AG04449 (cell line): ENCODE data around the gene FGF1.

Experiments used
- CTCF ChIA-PET: fragments of 350-600 bp; formaldehyde crosslinking; extraction: SDS; loops from one replicate; lab custom pipeline; 2021; ENCODE audit warnings: antibody characterized with exemption; lab: Yijun Ruan, JAX
- POLR2A ChIA-PET: fragments of 400-600, 350-600 bp; formaldehyde crosslinking; extraction: SDS; loops from one replicate; lab custom pipeline; 2020; ENCODE audit warnings: antibody characterized with exemption, inconsistent platforms; lab: Yijun Ruan, JAX
- DNase-seq: peaks from one replicate; pipeline ENCODE4 v3.0.0-alpha.2; 2010; ENCODE audit warnings: low read depth, low spot score
- H3K4me3 ChIP-seq: 2 replicates; pipeline ENCODE4 v1.5.1; 2011; ENCODE audit warnings: low read depth, mild to moderate bottlenecking, control low read depth, low read length
- CTCF ChIP-seq: IDR thresholded peaks from one replicate; pipeline ENCODE4 v1.5.1; 2011; ENCODE audit warnings: mild to moderate bottlenecking, moderate library complexity, low read length, control low read depth, inconsistent platforms; ENCODE audit not compliant: insufficient read depth; ENCODE audit errors: missing control alignments

FGF1 gene

GRCh38 chr5:142592365-142592764 lies 93.5 kb downstream of the FGF1 start:
- ChIA-PET POLR2A (no interaction called here), CTCF (interaction anchor here (1.9 kb wide), 1 partner anchor 120 kb away, joined by 5 read pairs; no protein-coding TSS in a partner anchor)
- no peak for TF ChIP-seq CTCF
- DNase-seq: no peak
- no peak overlapping the region for H3K4me3 ChIP-seq

- POLR2A ChIA-PET: no interaction called here
- no peak for DNase-seq
Observed at GRCh38 chr5:142590451-142591231, 95.2 kb downstream of the FGF1 start.

GRCh38 chr5:142589720-142590119 lies 96.2 kb downstream of the FGF1 start:
- ChIA-PET CTCF (interaction anchor here (0.6 to 1.9 kb wide), 6 partner anchors 9 to 124 kb away, joined by 3 to 9 read pairs (median 6); no protein-coding TSS in a partner anchor), POLR2A (no interaction called here)
- no peak for TF ChIP-seq CTCF
- H3K4me3 ChIP-seq: no peak overlapping the region
- no peak for DNase-seq

More at GRCh38 chr5:142590451-142591231, 95.2 kb downstream of the FGF1 start:
- TF ChIP-seq CTCF: no peak
- CTCF ChIA-PET: interaction anchor here (1.4 to 1.9 kb wide), 3 partner anchors 8 to 123 kb away, joined by 5 to 9 read pairs (median 7); no protein-coding TSS in a partner anchor
- no peak overlapping the region for H3K4me3 ChIP-seq

- ChIA-PET POLR2A (no interaction called here), CTCF (interaction anchor here (0.7 to 3.6 kb wide), 19 partner anchors 9 to 573 kb away, joined by 3 to 30 read pairs (median 5); no protein-coding TSS in a partner anchor)
- no peak overlapping the region for H3K4me3 ChIP-seq
- peak; percentile 51 for TF ChIP-seq CTCF
- DNase-seq: no peak
Observed at GRCh38 chr5:142587354-142587965, 98.4 kb downstream of the FGF1 start.

GRCh38 chr5:142586552-142586951 lies 99.3 kb downstream of the FGF1 start:
- H3K4me3 ChIP-seq: no peak overlapping the region
- CTCF ChIA-PET: interaction anchor here (0.8 to 3.6 kb wide), 16 partner anchors 8 to 572 kb away, joined by 3 to 30 read pairs (median 5); no protein-coding TSS in a partner anchor
- POLR2A ChIA-PET: no interaction called here
- TF ChIP-seq CTCF: no peak
- no peak for DNase-seq

GRCh38 chr5:142585451-142585850 lies 100.4 kb downstream of the FGF1 start:
- POLR2A ChIA-PET: no interaction called here
- no peak for DNase-seq
- CTCF ChIA-PET: interaction anchor here (0.6 to 3.6 kb wide), 17 partner anchors 8 to 398 kb away, joined by 3 to 30 read pairs (median 4); no protein-coding TSS in a partner anchor
- no peak overlapping the region for H3K4me3 ChIP-seq
- TF ChIP-seq CTCF: no peak
